Effector memory CD8-positive, alpha-beta T cell (primary cell): ENCODE measurements around the gene SHLD2.
A peak's percentile ranks its signal among the peaks of the same experiment; 100 is the strongest.
"Not testable (repeated sequence)": the region's sequence is repeated elsewhere in the genome, so short reads cannot be mapped to it uniquely, and the experiment has no call there.

Source experiments
- ATAC-seq: fragments of 150-1000 bp; cut with Tn5 transposase; replicated peaks from 2 replicates; pipeline ENCODE4 v1.10.0; 2021; ENCODE audit warnings: mild to moderate bottlenecking, moderate library complexity
- DNase-seq, 3 experiments: peaks; one replicate each; pipeline ENCODE4 v3.0.0; 2021
- H3K27ac Mint-ChIP-seq, 2 donors: one replicate each; pipeline ENCODE4 v1.8.0; 2022; ENCODE audit warnings: mild to moderate bottlenecking in 2 of 2, mixed read lengths in 2 of 2, moderate library complexity in 2 of 2
- H3K27me3 Mint-ChIP-seq, 2 donors: one replicate each; pipeline ENCODE4 v1.8.0; 2022; ENCODE audit warnings: mixed read lengths in 2 of 2
- H3K36me3 Mint-ChIP-seq: one replicate; pipeline ENCODE4 v1.8.0; 2022; ENCODE audit warnings: mild to moderate bottlenecking, moderate library complexity, mixed read lengths; ENCODE audit not compliant: insufficient read depth
- H3K4me1 Mint-ChIP-seq, 2 donors: one replicate each; pipeline ENCODE4 v1.8.0; 2022; ENCODE audit warnings: low read depth in 2 of 2, mixed read lengths in 2 of 2
- H3K4me3 Mint-ChIP-seq, 2 donors: one replicate each; pipeline ENCODE4 v1.8.0; 2022; ENCODE audit warnings: mild to moderate bottlenecking in 2 of 2, mixed read lengths in 2 of 2, moderate library complexity in 2 of 2
- H3K9me3 Mint-ChIP-seq, 2 donors: one replicate each; pipeline ENCODE4 v1.8.0; 2022; ENCODE audit warnings: mixed read lengths in 2 of 2

The SHLD2 gene

GRCh38 chr10:87093632-87094372 is 1.2 kb upstream of the SHLD2 start:
- Mint-ChIP-seq H3K27me3 (no peaks in the 10 kb centered on the region), H3K4me3 (peak overlapping the region; percentile 92), H3K9me3 (no peaks in the 10 kb centered on the region), H3K27ac (peak overlapping the region; percentile 93 to 95), H3K4me1 (peaks cover 35 to 50% of the 10 kb centered on the region in 2 donors), H3K36me3 (peaks cover 49% of the 10 kb centered on the region)
- ATAC-seq, result peak; percentile 8
- DNase-seq, result peak; percentile 54 to 61 (median 55)

- Mint-ChIP-seq H3K4me1 (peaks cover 28 to 38% of the 10 kb centered on the region in 2 donors), H3K4me3 (peak overlapping the region; percentile 80 to 86), H3K9me3 (no peaks in the 10 kb centered on the region), H3K36me3 (peaks cover 51% of the 10 kb centered on the region), H3K27ac (peak overlapping the region; percentile 87 to 92), H3K27me3 (no peaks in the 10 kb centered on the region)
- DNase-seq (peak; percentile 82 to 84 (median 83)), ATAC-seq (peak; percentile 71)
Measured at GRCh38 chr10:87095236-87095945, 385 bp downstream of the SHLD2 start.

- Mint-ChIP-seq H3K27me3 (no peaks in the 10 kb centered on the region), H3K9me3 (no peaks in the 10 kb centered on the region), H3K4me1 (peaks cover 5 to 8% of the 10 kb centered on the region in 2 donors), H3K4me3 (no peak overlapping the region), H3K27ac (no peak overlapping the region), H3K36me3 (peaks cover 58% of the 10 kb centered on the region)
- ATAC-seq (no peak), DNase-seq (no peak)
Measured at GRCh38 chr10:87101996-87102395, 7.0 kb downstream of the SHLD2 start.

GRCh38 chr10:87104727-87105126 is 9.7 kb downstream of the SHLD2 start:
- H3K36me3 Mint-ChIP-seq, result peaks cover 66% of the 10 kb centered on the region
- not testable (repeated sequence) for DNase-seq, ATAC-seq, H3K4me3 Mint-ChIP-seq, H3K9me3 Mint-ChIP-seq, H3K27me3 Mint-ChIP-seq, H3K27ac Mint-ChIP-seq
- peaks cover 6 to 20% of the 10 kb centered on the region in 2 donors for H3K4me1 Mint-ChIP-seq

- ATAC-seq (no peak), DNase-seq (no peak)
- H3K9me3 Mint-ChIP-seq, result no peaks in the 10 kb centered on the region
- peaks cover 61% of the 10 kb centered on the region for H3K36me3 Mint-ChIP-seq
- no peak overlapping the region for H3K4me3 Mint-ChIP-seq
- no peak overlapping the region for H3K27ac Mint-ChIP-seq
- H3K4me1 Mint-ChIP-seq, result peaks cover 6 to 20% of the 10 kb centered on the region in 2 donors
- H3K27me3 Mint-ChIP-seq, result no peaks in the 10 kb centered on the region
Measured at GRCh38 chr10:87105446-87106124, 10.6 kb downstream of the SHLD2 start.

GRCh38 chr10:87118122-87118521 is 23.1 kb downstream of the SHLD2 start:
- not testable (repeated sequence) for H3K27me3 Mint-ChIP-seq, H3K9me3 Mint-ChIP-seq, H3K27ac Mint-ChIP-seq, H3K36me3 Mint-ChIP-seq, H3K4me3 Mint-ChIP-seq, ATAC-seq, DNase-seq
- H3K4me1 Mint-ChIP-seq, result peaks cover 6 to 13% of the 10 kb centered on the region in 2 donors

- H3K4me1 Mint-ChIP-seq, H3K36me3 Mint-ChIP-seq, ATAC-seq, H3K9me3 Mint-ChIP-seq, H3K27me3 Mint-ChIP-seq, H3K27ac Mint-ChIP-seq, DNase-seq, H3K4me3 Mint-ChIP-seq: not testable (repeated sequence)
Measured at GRCh38 chr10:87119029-87119428, 24.0 kb downstream of the SHLD2 start.

- not testable (repeated sequence) for ATAC-seq, H3K27ac Mint-ChIP-seq, H3K27me3 Mint-ChIP-seq, H3K9me3 Mint-ChIP-seq, H3K4me3 Mint-ChIP-seq, H3K36me3 Mint-ChIP-seq, H3K4me1 Mint-ChIP-seq, DNase-seq
Measured at GRCh38 chr10:87123351-87123750, 28.3 kb downstream of the SHLD2 start.

GRCh38 chr10:87127048-87127447 is 32.0 kb downstream of the SHLD2 start:
- H3K4me1 Mint-ChIP-seq, H3K27ac Mint-ChIP-seq, H3K9me3 Mint-ChIP-seq, H3K36me3 Mint-ChIP-seq, H3K27me3 Mint-ChIP-seq, H3K4me3 Mint-ChIP-seq, DNase-seq, ATAC-seq: not testable (repeated sequence)

- H3K4me3 Mint-ChIP-seq, H3K4me1 Mint-ChIP-seq, ATAC-seq, H3K9me3 Mint-ChIP-seq, DNase-seq, H3K36me3 Mint-ChIP-seq, H3K27me3 Mint-ChIP-seq, H3K27ac Mint-ChIP-seq: not testable (repeated sequence)
Measured at GRCh38 chr10:87127607-87128156, 32.7 kb downstream of the SHLD2 start.

GRCh38 chr10:87132176-87132575 is 37.2 kb downstream of the SHLD2 start:
- not testable (repeated sequence) for ATAC-seq

GRCh38 chr10:87133936-87134335 is 38.9 kb downstream of the SHLD2 start:
- H3K4me3 Mint-ChIP-seq, DNase-seq, H3K4me1 Mint-ChIP-seq, H3K27ac Mint-ChIP-seq, ATAC-seq, H3K36me3 Mint-ChIP-seq, H3K27me3 Mint-ChIP-seq, H3K9me3 Mint-ChIP-seq: not testable (repeated sequence)

More at GRCh38 chr10:87132176-87132575, 37.2 kb downstream of the SHLD2 start:
- not testable (repeated sequence) for H3K36me3 Mint-ChIP-seq, H3K27me3 Mint-ChIP-seq, H3K9me3 Mint-ChIP-seq, H3K4me3 Mint-ChIP-seq, DNase-seq, H3K4me1 Mint-ChIP-seq, H3K27ac Mint-ChIP-seq

GRCh38 chr10:87134440-87134839 is 39.4 kb downstream of the SHLD2 start:
- H3K36me3 Mint-ChIP-seq, ATAC-seq, H3K27ac Mint-ChIP-seq: not testable (repeated sequence)

More at GRCh38 chr10:87134440-87134839, 39.4 kb downstream of the SHLD2 start:
- H3K27me3 Mint-ChIP-seq, H3K4me1 Mint-ChIP-seq, DNase-seq, H3K4me3 Mint-ChIP-seq, H3K9me3 Mint-ChIP-seq: not testable (repeated sequence)
